OCI-LY3 (cell line): ENCODE results near the gene RAB27A.

ENCODE experiments used
- CTCF ChIP-seq: fragments of 200-600, 300-600 bp; sonication (generic); IDR thresholded peaks from 2 replicates; pipeline ENCODE4 v1.5.1; 2014; ENCODE audit warnings: antibody characterized with exemption, low read length, low read depth
- EZH2phosphoT487 ChIP-seq: fragments of 200-600 bp; shearing (Covaris generic); IDR thresholded peaks from 2 replicates; pipeline ENCODE4 v1.6.1; 2018; ENCODE audit warnings: antibody characterized with exemption, mixed run types, low read depth

- TF ChIP-seq CTCF (no peak), EZH2phosphoT487 (no peak)
Measured at GRCh38 chr15:55179141-55179540, 110.5 kb downstream of the RAB27A start.
